GM21381 (cell line): ENCODE results near the gene CACNA1H.
"Not testable (repeated sequence)": the region's sequence is repeated elsewhere in the genome, so short reads cannot be mapped to it uniquely, and the experiment has no call there.

Source experiments
- ATAC-seq: cut with Tn5 transposase; IDR thresholded peaks from one replicate; pipeline ENCODE4 v1.9.1; 2021; ENCODE audit warnings: mild to moderate bottlenecking, moderate library complexity; ENCODE audit not compliant: unreplicated experiment

Gene CACNA1H

DNA sequence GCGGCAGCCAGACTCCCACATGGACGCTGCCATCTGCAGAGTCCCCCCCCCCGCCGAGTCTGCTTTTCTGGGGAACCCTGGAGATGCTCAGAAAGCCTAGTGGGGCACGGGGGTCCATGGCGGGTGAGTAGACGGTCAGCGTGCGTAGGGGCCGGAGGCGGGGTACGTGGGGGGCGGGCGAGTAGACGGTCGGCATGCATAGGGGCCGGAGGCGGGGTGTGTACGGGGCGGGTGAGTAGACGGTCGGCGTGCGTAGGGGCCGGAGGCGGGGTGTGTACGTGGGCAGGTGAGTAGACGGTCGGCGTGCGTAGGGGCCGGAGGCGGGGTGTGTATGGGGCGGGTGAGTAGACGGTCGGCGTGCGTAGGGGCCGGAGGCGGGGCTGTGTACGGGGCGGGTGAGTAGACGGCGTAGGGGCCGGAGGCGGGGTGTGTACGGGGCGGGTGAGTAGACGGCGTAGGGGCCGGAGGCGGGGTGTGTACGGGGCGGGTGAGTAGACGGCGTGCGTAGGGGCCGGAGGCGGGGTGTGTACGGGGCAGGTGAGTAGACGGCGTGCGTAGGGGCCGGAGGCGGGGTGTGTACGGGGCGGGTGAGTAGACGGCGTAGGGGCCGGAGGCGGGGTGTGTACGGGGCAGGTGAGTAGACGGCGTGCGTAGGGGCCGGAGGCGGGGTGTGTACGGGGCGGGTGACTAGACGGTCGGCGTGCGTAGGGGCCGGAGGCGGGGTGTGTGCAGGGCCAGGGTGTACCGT, 32.7 kb downstream of the CACNA1H start:
- not testable (repeated sequence) for ATAC-seq

DNA sequence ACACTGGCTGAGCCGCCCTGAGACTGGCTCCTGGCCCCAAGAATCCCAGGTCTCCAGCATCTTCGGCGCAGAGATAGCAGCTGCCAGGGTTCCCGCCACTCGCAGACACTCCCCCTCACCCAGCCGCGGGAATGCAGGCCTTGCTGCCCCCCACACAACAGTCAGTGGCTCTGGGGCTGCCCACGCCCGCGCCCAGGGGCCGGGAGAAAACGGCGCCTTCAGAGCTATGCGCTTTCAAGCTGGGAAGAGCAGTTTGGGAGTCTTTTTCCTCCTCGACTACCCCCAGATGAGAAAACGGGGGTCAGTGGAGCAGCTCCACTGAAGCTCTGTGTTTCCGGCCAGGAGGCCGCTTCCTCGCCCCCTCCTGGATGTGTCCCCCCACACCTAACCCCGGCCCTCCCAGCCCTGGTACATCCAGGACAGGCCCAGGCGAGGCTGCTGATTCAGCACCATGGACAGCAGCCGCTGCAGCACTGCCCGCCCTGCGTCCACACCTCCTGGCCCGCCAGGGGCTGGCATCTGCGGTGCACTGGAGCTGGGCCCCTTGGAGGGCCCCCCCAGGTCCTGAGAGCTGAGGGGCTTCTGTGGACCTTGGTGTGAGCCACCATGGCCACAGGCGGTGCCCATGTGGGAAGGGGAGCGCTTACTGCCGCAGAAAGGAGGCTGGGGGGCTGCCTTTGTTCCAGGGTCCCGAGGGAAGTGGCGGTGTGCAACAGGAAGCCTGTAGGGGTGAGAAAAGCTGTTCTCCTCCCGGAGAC, 35.7 kb downstream of the CACNA1H start:
- ATAC-seq = no peak

GRCh38 chr16:1189455-1189854, 36.5 kb downstream of the CACNA1H start:
- ATAC-seq = no peak

DNA sequence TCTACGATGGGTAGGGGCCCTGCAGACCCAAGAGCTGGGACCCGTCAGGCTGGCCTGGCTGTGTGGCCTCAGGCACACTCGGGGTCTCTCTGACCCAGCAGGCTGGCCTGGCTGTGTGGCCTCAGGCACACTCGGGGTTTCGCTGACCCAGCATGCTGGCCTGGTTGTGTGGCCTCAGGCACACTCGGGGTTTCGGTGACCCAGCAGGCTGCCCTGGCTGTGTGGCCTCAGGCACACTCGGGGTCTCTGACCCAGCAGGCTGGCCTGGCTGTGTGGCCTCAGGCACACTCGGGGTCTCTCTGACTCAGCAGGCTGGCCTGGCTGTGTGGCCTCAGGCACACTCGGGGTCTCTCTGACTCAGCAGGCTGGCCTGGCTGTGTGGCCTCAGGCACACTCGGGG, 37.9 kb downstream of the CACNA1H start:
- not testable (repeated sequence) for ATAC-seq

DNA sequence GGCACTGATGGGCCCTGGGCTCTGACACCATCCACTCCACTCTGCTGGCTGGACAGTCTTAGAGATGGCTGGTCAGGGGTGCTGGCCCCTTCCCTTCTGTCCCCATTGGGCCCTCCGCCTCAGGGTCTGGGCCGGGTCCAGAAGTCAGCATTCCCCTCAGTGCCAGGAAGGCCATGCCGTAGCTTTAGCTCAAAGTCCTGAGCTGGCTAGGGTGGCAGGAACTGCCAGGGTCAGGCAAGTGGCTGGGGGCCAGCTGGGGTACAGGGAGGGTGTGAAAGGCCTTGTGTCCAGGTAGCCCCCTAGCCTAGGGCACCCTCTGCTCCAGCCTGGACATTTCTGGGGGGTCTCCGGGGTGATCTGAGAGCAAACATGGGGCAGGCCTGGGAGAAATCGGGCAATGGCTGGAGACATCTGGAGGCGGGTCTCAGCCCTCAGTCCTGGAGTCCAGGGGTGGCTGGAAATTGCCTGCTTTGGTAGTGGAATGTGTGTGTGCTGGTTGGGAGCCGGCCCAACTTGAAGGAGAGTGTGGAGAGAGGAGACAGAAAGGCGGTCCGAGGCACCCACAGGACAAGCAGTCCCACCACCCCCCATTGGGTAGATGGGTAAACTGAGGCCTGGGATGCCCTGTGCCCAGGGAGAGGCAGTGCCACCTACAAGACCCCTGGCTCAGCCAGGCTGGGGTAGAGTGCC, 39.6 kb downstream of the CACNA1H start:
- ATAC-seq = no peak

- ATAC-seq = no peak
Observed at GRCh38 chr16:1193143-1193824, 40.4 kb downstream of the CACNA1H start.

- no peak for ATAC-seq
Observed at GRCh38 chr16:1193825-1194581, 41.1 kb downstream of the CACNA1H start.

DNA sequence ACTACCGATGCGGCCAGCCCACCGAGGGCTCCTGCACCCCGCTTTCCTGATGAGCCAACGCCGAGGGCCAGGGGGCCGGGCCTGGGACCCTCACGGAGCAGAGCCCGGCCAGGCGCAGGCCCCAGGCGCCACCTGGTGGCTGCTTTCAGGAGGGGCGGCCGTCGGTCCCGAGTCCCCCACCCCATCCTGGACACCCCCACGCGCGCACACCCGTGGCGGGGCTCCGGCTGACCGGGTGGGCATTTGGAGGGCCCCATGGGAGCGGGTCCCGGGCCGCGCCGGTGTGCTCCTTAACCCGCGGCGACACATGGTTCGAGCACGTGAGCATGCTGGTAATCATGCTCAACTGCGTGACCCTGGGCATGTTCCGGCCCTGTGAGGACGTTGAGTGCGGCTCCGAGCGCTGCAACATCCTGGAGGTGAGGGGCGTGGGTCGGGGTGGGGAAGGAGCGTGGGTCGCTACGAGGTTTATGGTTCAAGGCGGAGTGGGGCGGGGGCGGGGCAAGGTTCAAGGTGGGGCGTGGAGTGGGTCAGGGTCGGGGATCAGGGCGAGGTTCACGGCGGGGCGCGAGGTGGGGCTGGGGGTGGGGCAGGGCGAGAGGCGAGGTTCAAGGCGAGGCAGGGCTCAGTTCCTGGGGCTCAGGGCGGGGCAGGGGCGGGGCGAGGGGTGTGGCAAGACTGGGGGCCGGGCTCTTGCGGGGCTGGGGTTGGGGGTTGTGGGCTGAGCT, 41.9 kb downstream of the CACNA1H start:
- no peak for ATAC-seq

- no peak for ATAC-seq
Observed at GRCh38 chr16:1195393-1195666, 42.4 kb downstream of the CACNA1H start.

DNA sequence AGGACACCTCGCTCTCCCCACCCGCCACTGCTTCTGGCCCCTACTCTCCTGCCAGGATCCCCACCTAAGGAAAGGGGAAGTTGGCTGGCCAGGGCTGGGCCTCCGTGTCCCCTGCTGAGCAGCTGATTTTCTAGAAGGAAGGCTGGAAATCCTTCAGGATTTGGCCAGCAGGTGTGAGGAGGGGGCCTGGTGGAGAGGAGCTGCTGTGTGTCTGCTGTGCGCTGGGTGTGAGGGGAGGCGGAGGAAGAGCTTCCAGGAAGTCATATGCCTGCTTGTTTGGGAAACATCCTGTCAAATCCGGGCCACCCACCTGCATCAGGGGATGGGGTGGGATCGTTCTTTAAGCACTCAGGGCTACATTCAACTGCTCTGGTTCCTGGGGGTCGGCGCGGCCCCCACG, 43.6 kb downstream of the CACNA1H start:
- no peak for ATAC-seq

DNA sequence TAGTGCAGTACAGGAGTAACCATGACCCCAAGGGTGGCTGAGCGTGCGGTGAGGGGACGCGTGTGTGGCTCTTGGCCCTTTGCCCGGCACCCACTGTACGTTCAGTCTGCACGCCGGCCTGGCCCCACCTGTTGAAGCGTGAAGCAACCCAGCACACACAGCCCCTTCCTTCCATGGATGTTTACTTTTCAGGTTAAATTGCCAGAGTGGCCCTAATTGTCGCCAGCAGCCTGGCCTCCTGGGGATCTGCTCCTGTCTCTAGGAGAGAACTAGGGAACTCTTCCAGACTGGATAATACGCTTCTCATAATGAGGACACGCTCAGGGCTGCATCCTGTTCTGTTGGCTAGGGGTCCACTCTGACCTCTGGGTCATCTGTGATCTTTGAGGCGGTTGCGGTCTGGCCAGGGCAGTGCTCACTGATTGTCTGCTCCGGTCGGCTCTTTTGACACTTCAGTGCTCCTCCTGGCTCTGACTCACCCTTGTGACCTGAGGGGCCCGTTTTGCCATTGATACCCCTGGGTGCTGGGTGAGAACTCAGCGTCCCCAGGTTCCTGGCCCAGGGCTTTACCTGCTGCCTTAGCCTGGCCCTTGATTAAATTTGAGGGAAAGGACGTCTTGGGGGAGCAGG, 44.4 kb downstream of the CACNA1H start:
- no peak for ATAC-seq

GRCh38 chr16:1198194-1198593, 45.3 kb downstream of the CACNA1H start:
- ATAC-seq = no peak

DNA sequence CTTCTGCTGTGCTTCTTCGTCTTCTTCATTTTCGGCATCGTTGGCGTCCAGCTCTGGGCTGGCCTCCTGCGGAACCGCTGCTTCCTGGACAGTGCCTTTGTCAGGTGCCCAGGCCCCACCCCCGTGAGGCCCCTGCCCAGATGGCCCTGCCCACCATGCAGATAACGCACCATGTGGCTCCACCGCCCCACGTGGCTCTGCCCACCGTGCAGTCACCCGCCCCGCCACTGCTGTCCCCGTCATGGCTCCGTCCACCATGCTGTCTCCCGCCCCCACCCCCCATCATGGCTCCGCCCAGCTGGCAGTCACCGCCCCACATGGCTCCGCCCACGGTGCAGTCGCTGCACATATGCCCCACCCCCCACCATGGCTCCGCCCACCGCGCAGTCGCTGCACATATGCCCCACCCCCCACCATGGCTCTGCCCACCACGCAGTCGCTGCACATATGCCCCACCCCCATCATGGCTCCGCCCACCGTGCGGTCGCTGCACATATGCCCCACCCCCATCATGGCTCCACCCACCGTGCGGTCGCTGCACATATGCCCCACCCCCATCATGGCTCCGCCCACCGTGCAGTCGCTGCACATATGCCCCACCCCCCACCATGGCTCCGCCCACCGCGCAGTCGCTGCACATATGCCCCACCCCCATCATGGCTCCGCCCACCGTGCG, 45.9 kb downstream of the CACNA1H start:
- not testable (repeated sequence) for ATAC-seq

DNA sequence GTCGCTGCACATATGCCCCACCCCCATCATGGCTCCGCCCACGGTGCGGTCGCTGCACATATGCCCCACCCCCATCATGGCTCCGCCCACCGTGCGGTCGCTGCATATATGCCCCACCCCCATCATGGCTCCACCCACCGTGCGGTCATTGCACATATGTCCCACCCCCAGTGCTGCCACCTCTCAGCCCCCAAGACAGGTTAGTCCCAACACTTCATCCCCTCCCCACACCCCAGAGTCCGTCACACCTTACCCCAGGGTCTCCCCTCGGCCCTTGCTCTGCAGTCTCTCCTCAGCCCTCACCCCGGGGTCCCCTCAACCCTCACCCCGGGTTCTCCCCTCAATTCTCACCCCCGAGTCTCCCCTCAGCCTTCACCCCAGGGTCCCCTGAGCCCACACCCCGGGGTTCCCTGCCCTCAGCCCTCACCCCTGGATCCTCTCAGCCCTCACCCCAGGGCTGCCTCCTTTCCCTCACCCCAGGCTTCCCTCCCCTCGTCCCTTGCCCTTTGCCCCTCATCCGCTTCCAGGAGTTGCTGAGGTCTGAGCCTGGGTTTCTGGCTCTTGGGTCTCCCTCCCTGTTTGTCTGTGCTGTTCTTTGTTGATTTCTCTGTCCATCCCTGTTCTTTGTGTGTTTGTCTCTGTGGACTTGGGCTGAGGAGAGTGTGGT, 46.6 kb downstream of the CACNA1H start:
- no peak for ATAC-seq

DNA sequence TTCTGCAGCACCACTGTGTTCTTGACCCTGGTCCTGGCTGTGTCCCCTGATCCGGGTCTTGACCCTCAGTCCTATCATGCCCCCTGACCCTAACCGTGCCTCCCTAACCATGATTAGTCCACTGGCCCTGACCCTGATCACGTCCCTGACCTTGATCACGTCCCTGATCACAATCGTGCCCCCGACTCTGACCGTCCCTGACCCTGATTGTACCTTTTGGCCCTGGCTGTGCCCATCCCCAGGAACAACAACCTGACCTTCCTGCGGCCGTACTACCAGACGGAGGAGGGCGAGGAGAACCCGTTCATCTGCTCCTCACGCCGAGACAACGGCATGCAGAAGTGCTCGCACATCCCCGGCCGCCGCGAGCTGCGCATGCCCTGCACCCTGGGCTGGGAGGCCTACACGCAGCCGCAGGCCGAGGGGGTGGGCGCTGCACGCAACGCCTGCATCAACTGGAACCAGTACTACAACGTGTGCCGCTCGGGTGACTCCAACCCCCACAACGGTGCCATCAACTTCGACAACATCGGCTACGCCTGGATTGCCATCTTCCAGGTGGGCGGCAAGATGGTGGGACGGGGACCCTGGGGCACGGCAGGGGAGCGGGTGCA, 47.2 kb downstream of the CACNA1H start:
- ATAC-seq = no peak

DNA sequence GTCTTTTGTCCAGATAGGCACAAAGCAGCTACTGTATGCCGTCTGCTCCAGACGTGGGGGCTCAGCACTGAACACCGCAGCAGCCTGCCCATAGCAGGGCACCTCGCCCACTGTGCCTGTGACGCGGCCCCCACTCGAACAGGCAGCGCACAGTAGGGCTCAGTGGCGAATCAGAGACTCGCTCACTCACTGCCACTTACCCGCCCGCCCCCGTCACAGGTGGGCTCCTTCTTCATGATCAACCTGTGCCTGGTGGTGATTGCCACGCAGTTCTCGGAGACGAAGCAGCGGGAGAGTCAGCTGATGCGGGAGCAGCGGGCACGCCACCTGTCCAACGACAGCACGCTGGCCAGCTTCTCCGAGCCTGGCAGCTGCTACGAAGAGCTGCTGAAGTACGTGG, 48.5 kb downstream of the CACNA1H start:
- no peak for ATAC-seq

DNA sequence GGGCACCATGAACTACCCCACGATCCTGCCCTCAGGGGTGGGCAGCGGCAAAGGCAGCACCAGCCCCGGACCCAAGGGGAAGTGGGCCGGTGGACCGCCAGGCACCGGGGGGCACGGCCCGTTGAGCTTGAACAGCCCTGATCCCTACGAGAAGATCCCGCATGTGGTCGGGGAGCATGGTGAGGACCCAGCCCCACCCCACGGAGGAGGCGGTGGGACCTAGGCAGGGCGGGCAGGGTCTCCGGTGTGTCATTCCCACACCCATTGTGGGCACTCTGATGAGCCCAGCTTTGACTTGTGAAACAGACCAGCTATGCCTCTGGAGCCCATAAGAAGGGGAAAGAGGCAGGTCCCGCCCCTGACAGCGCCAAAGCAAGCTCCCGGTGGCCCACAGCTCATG, 49.4 kb downstream of the CACNA1H start:
- ATAC-seq = no peak

- no peak for ATAC-seq
Observed at GRCh38 chr16:1204933-1205332, 52.0 kb downstream of the CACNA1H start.
